GM06990 (cell line): ENCODE data around the gene RNF130.
"Not testable (repeated sequence)": the region's sequence is repeated elsewhere in the genome, so short reads cannot be mapped to it uniquely, and the experiment has no call there.

Experiments
- DNase-seq: peaks from one replicate; pipeline ENCODE4 v3.0.0-alpha.2; 2011; ENCODE audit not compliant: insufficient read length; ENCODE audit errors: extremely low read depth
- H3K27me3 ChIP-seq: replicated peaks from 2 replicates; pipeline ENCODE4 v1.6.0; 2011; ENCODE audit warnings: low read length; ENCODE audit not compliant: control insufficient read depth, insufficient read depth
- H3K36me3 ChIP-seq: 2 replicates; pipeline ENCODE4 v1.5.1; 2011; ENCODE audit warnings: low read length; ENCODE audit not compliant: control insufficient read depth, insufficient read depth
- H3K4me3 ChIP-seq: replicated peaks from 2 replicates; pipeline ENCODE4 v1.5.1; 2011; ENCODE audit warnings: low read depth, mild to moderate bottlenecking, control low read depth, low read length
- TF ChIP-seq, protein P1 (sequence below): IDR thresholded peaks from 2 replicates; pipeline ENCODE4 v1.5.1; 2011; ENCODE audit warnings: low read length, control low read depth, mild to moderate bottlenecking, inconsistent platforms; ENCODE audit not compliant: insufficient read depth, poor library complexity, severe bottlenecking

RNF130 gene

DNA sequence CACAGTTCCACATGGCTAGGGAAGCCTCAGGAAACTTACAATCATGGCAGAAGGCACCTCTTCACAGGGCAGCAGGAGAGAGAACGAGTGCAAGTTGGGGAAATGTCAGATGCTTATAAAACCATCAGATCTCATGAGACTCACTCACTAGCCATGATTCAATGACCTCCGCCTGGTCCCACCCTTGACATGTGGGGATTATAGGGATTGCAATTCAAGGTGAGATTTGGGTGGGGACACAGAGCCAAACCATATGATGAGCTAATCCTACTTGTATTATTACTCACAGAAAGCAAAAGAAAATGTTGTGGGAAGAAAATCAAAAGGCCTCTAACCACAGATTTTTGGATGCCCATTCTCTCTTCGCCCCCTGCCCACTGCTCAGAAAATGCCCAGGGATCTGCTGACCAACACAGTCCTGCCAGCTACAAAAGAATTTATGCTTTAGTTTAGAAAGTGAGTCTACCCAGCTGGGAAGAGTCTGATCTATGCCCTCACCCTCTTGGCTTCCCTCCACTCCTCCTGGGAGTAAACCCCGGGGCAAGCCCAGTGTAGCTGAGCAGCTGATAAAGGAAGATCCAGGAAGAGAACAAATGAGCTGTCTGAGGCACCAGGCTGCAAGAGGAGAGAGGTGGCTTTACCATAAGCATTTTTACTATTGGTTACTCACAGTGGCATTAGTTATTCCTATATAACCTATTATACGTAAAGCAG lies 53.1 kb downstream of the RNF130 start:
- H3K4me3 ChIP-seq = no peak overlapping the region
- TF ChIP-seq, protein P1, sequence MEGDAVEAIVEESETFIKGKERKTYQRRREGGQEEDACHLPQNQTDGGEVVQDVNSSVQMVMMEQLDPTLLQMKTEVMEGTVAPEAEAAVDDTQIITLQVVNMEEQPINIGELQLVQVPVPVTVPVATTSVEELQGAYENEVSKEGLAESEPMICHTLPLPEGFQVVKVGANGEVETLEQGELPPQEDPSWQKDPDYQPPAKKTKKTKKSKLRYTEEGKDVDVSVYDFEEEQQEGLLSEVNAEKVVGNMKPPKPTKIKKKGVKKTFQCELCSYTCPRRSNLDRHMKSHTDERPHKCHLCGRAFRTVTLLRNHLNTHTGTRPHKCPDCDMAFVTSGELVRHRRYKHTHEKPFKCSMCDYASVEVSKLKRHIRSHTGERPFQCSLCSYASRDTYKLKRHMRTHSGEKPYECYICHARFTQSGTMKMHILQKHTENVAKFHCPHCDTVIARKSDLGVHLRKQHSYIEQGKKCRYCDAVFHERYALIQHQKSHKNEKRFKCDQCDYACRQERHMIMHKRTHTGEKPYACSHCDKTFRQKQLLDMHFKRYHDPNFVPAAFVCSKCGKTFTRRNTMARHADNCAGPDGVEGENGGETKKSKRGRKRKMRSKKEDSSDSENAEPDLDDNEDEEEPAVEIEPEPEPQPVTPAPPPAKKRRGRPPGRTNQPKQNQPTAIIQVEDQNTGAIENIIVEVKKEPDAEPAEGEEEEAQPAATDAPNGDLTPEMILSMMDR = no peak
- DNase-seq = no peak

DNA sequence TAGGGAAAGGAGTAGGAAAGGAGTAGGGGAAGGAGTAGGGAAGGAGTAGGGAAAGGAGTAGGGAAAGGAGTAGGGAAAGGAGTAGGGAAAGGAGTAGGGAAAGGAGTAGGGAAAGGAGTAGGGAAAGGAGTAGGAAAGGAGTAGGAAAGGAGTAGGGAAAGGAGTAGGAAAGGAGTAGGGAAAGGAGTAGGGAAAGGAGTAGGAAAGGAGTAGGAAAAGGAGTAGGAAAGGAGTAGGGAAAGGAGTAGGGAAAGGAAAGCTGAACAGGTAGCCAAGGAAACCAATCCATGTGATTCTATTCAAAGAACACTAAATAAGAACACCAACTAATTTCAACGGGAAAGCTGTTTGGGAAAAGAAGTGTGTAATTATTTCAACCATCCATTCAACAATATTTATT lies 56.0 kb downstream of the RNF130 start:
- not testable (repeated sequence) for DNase-seq, H3K4me3 ChIP-seq, H3K36me3 ChIP-seq, H3K27me3 ChIP-seq

More for the DNA sequence above, 53.1 kb downstream of the RNF130 start:
- no peaks in the 10 kb centered on the region for H3K27me3 ChIP-seq
- H3K36me3 ChIP-seq = no peaks in the 10 kb centered on the region

DNA sequence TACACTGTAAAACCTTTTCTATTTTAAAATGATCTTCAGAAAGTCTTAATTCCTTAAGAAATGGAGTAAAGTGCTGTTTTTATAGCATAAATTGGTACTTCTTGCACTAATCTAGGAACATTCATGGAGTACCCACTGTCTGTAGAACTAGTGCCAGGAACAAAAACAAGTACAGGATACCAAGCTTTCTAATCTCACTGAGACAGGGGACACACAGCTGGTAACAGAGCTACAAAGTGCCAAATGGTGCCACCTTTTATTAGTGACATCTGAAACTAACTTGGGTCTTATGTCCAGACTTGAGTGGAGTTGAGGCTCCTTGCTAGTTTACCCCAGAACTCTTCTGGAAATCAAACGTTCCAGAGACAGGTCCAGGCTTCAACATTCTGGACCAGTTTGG lies 57.9 kb downstream of the RNF130 start:
- no peaks in the 10 kb centered on the region for H3K27me3 ChIP-seq
- no peaks in the 10 kb centered on the region for H3K36me3 ChIP-seq
- no peak for DNase-seq
- no peak overlapping the region for H3K4me3 ChIP-seq
- TF ChIP-seq, protein P1 = no peak

DNA sequence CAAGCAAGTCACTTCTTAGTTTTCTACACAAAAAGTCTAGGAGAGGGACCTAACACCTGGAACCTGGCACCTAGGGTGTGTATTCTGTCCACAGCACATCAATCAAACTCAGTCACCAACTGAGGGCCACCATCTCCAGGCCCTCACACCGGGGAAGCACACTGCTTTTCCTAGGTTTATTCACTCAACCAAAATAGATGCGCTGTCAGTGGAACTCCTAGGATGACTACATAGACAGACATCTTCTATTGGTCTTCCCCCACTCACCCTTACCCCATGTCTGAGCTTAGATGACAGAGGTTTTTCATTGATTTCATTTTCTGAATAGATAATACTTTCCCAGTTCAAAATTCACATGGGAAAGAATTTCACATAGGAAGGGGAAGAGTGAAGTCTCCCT lies 59.2 kb downstream of the RNF130 start:
- TF ChIP-seq, protein P1 = no peak
- H3K4me3 ChIP-seq = no peak overlapping the region
- no peaks in the 10 kb centered on the region for H3K36me3 ChIP-seq
- H3K27me3 ChIP-seq = no peaks in the 10 kb centered on the region
- no peak for DNase-seq

DNA sequence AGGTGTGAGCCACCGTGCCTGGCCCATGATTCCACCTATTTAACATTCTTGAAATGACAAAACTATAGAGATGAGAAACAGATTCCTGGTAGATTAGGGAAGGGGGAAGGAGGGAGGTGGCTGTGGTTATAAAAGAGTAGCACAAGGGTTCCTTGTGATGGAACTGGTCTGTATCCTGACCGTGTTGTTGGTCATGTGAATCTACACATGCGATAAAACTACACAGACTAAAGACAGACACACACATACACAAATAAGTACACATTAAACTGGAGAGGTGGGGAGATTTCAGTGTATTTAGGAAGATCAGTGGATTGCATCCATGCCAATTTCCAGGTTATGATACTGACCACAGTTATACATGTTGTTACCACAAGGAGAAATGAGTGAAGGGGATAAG lies 60.9 kb downstream of the RNF130 start:
- DNase-seq = no peak
- H3K36me3 ChIP-seq = no peaks in the 10 kb centered on the region
- TF ChIP-seq, protein P1 = no peak
- H3K27me3 ChIP-seq = no peaks in the 10 kb centered on the region
- H3K4me3 ChIP-seq = no peak overlapping the region

DNA sequence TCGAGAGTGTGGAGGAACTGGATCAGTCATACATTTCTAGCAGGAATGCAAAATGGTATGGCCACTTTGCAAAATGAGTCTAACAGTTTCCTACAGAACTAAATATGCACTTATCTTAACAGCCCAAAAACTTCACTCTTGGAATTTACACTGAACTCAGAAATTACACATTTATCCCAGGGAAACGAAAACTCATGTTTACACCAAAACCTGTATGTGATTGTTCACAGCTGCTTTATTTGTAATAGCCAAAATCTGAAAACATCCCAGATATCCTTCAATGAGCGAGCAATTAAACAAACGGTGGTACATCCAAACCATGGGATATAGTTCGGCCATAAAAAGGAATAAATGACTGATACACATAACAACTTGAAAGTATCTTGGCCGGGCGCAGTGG lies 62.0 kb downstream of the RNF130 start:
- DNase-seq = no peak
- H3K27me3 ChIP-seq = no peaks in the 10 kb centered on the region
- no peaks in the 10 kb centered on the region for H3K36me3 ChIP-seq
- TF ChIP-seq, protein P1 = no peak
- H3K4me3 ChIP-seq = no peak overlapping the region
